SHP77 (cell line): ENCODE measurements around the gene ITGA2B.
"Not testable (repeated sequence)": the region's sequence is repeated elsewhere in the genome, so short reads cannot be mapped to it uniquely, and the experiment has no call there.

Source experiments
- DNase-seq, 2 experiments: peaks; one replicate each; lab custom pipeline; 2025; lab: John Stamatoyannopoulos, UW

Gene ITGA2B

GRCh38 chr17:44351961-44352827, 37.3 kb downstream of the ITGA2B start:
- DNase-seq, result no peak

- DNase-seq, result no peak
Observed at GRCh38 chr17:44351464-44351863, 38.0 kb downstream of the ITGA2B start.

- DNase-seq, result peak; percentile 65 to 78
Observed at GRCh38 chr17:44350733-44351226, 38.7 kb downstream of the ITGA2B start.

- DNase-seq, result no peak
Observed at GRCh38 chr17:44349553-44350070, 39.8 kb downstream of the ITGA2B start.

- DNase-seq, result no peak
Observed at GRCh38 chr17:44348988-44349364, 40.5 kb downstream of the ITGA2B start.

GRCh38 chr17:44348234-44348987, 41.0 kb downstream of the ITGA2B start:
- no peak for DNase-seq

GRCh38 chr17:44347206-44348055, 42.0 kb downstream of the ITGA2B start:
- DNase-seq, result not testable (repeated sequence)

- DNase-seq, result no peak
Observed at GRCh38 chr17:44346064-44346844, 43.2 kb downstream of the ITGA2B start.

- DNase-seq, result peak; percentile 71 to 82
Observed at GRCh38 chr17:44345454-44346026, 43.9 kb downstream of the ITGA2B start.

GRCh38 chr17:44344939-44345453, 44.5 kb downstream of the ITGA2B start, which contains the start of gene GRN:
Gene GRN (plus strand): TSS chr17:44345302. CDS start chr17:44349165, 3,863 bp downstream.
- peak; percentile 99 to 100 for DNase-seq

GRCh38 chr17:44343510-44344209, 45.8 kb downstream of the ITGA2B start:
- no peak for DNase-seq

- DNase-seq, result not testable (repeated sequence)
Observed at GRCh38 chr17:44340553-44340952, 48.9 kb downstream of the ITGA2B start.

- DNase-seq, result no peak
Observed at GRCh38 chr17:44338702-44339101, 50.7 kb downstream of the ITGA2B start.

- DNase-seq, result no peak
Observed at GRCh38 chr17:44335968-44336367, 53.5 kb downstream of the ITGA2B start.

- no peak for DNase-seq
Observed at GRCh38 chr17:44335564-44335963, 53.9 kb downstream of the ITGA2B start.

- peak; percentile 37 to 47 for DNase-seq
Observed at GRCh38 chr17:44334727-44335126, 54.7 kb downstream of the ITGA2B start.

- no peak for DNase-seq
Observed at GRCh38 chr17:44334315-44334714, 55.1 kb downstream of the ITGA2B start.

GRCh38 chr17:44333371-44333770, 56.1 kb downstream of the ITGA2B start:
- DNase-seq, result no peak

GRCh38 chr17:44331249-44331760, 58.1 kb downstream of the ITGA2B start:
- DNase-seq, result peak; percentile 77 to 88
